GM12864 (cell line): ENCODE results near the gene ZNF653.
A peak's percentile ranks its signal among the peaks of the same experiment; 100 is the strongest.

Source experiments
- DNase-seq: peaks from one replicate; pipeline ENCODE4 v3.0.0-alpha.2; 2011; ENCODE audit warnings: low read depth
- H3K4me3 ChIP-seq: 2 replicates; pipeline ENCODE4 v1.5.1; 2011; ENCODE audit warnings: mild to moderate bottlenecking, low read depth, low read length, control low read depth
- CTCF ChIP-seq: IDR thresholded peaks from 2 replicates; pipeline ENCODE4 v1.5.1; 2011; ENCODE audit warnings: low read depth, mild to moderate bottlenecking, moderate library complexity, low read length, control low read depth, inconsistent platforms; ENCODE audit errors: missing control alignments

Gene ZNF653

GRCh38 chr19:11505504-11506100 is at the start of gene ZNF653:
Gene ZNF653 (minus strand): TSS chr19:11505839. CDS start chr19:11505786, 53 bp downstream.
- no peak for TF ChIP-seq CTCF
- H3K4me3 ChIP-seq: peak within 1 kb of the TSS; percentile 82
- peak; percentile 87 for DNase-seq

- no peak overlapping the region for H3K4me3 ChIP-seq
- no peak for TF ChIP-seq CTCF
- no peak for DNase-seq
Measured at GRCh38 chr19:11555246-11555645, 49.6 kb upstream of the ZNF653 start.

DNA sequence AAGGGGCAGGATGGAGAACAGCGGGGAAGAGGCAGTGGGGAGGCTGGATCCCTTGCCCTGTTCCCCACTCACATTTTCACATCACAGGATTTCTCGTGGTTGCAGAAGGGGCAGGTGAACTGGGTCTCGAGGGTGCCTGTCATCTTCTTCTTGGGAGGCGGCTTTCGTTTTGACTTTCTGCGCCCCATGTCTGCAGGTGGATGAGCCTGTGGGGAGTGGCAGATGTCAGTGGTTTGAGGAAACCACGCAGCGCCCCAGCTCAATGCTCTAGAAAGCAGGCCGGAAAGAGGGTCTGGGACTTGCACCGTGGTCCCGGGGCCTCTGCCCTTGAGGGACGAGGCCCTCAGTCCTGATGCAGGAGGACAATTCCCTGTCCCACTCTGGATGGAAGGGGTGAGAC is 48.5 kb upstream of the ZNF653 start:
- H3K4me3 ChIP-seq: no peak overlapping the region
- no peak for TF ChIP-seq CTCF
- no peak for DNase-seq

GRCh38 chr19:11552666-11553372 is 47.2 kb upstream of the ZNF653 start:
- H3K4me3 ChIP-seq: no peak overlapping the region
- no peak for DNase-seq
- no peak for TF ChIP-seq CTCF

GRCh38 chr19:11551603-11552235 is 46.1 kb upstream of the ZNF653 start:
- TF ChIP-seq CTCF: peak; percentile 29
- DNase-seq: no peak
- no peak overlapping the region for H3K4me3 ChIP-seq

DNA sequence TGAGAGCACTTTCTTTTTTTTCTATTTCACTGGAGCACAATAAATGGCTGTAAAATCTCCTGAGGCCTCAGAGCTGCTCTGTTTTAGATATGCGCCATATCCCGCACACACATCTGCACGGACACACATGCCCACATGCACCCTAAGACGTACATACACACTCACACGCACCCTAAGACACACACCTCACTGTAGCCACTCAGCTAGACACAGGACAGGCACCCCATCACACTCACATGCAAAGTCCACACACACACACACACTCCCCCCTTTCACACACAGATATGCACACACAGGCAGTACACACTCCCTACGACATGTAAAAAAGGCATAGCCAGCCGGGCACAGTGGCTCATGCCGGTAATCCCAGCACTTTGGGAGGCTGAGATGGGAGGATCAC is 44.6 kb upstream of the ZNF653 start:
- no peak for DNase-seq
- H3K4me3 ChIP-seq: no peak overlapping the region
- TF ChIP-seq CTCF: no peak
